IPS DF 4.7 (cell line): ENCODE results near the gene SLC35F3.
"Not testable (repeated sequence)": the region's sequence is repeated elsewhere in the genome, so short reads cannot be mapped to it uniquely, and the experiment has no call there.

Experiments
- DNase-seq: peaks from one replicate; pipeline ENCODE4 v3.0.0-alpha.2; 2013; ENCODE audit warnings: low spot score; ENCODE audit errors: extremely low read depth

The SLC35F3 gene

GRCh38 chr1:234140388-234140787 is 235.9 kb downstream of the SLC35F3 start:
- no peak for DNase-seq

- no peak for DNase-seq
Observed at GRCh38 chr1:234141006-234141405, 236.5 kb downstream of the SLC35F3 start.

GRCh38 chr1:234143681-234144080 is 239.2 kb downstream of the SLC35F3 start:
- no peak for DNase-seq

- DNase-seq: no peak
Observed at GRCh38 chr1:234144901-234145300, 240.4 kb downstream of the SLC35F3 start.

GRCh38 chr1:234148350-234148749 is 243.9 kb downstream of the SLC35F3 start:
- DNase-seq: no peak

GRCh38 chr1:234148816-234149215 is 244.3 kb downstream of the SLC35F3 start:
- DNase-seq: no peak

GRCh38 chr1:234149217-234149616 is 244.7 kb downstream of the SLC35F3 start:
- no peak for DNase-seq

GRCh38 chr1:234150892-234151291 is 246.4 kb downstream of the SLC35F3 start:
- DNase-seq: no peak

GRCh38 chr1:234152344-234152743 is 247.9 kb downstream of the SLC35F3 start:
- not testable (repeated sequence) for DNase-seq

GRCh38 chr1:234154320-234155251 is 250.1 kb downstream of the SLC35F3 start:
- peak; percentile 58 for DNase-seq

- DNase-seq: no peak
Observed at GRCh38 chr1:234162661-234163060, 258.2 kb downstream of the SLC35F3 start.

- DNase-seq: no peak
Observed at GRCh38 chr1:234163267-234163919, 258.9 kb downstream of the SLC35F3 start.

GRCh38 chr1:234164098-234164709 is 259.7 kb downstream of the SLC35F3 start:
- DNase-seq: no peak

GRCh38 chr1:234168061-234168724 is 263.7 kb downstream of the SLC35F3 start:
- DNase-seq: no peak

- no peak for DNase-seq
Observed at GRCh38 chr1:234169161-234169849, 264.8 kb downstream of the SLC35F3 start.

GRCh38 chr1:234170067-234170466 is 265.6 kb downstream of the SLC35F3 start:
- DNase-seq: no peak

GRCh38 chr1:234170622-234171021 is 266.1 kb downstream of the SLC35F3 start:
- DNase-seq: no peak

- DNase-seq: no peak
Observed at GRCh38 chr1:234173968-234174367, 269.5 kb downstream of the SLC35F3 start.

GRCh38 chr1:234175363-234175762 is 270.9 kb downstream of the SLC35F3 start:
- DNase-seq: no peak

- no peak for DNase-seq
Observed at GRCh38 chr1:234176000-234176399, 271.5 kb downstream of the SLC35F3 start.

GRCh38 chr1:234176847-234177246 is 272.4 kb downstream of the SLC35F3 start:
- not testable (repeated sequence) for DNase-seq
